OCI-LY3 (cell line): ENCODE results near the gene TCERG1L.

Source experiments
- H2AFZ ChIP-seq: fragments of 200-600, 300-600 bp; shearing (Covaris generic); 2 replicates; pipeline ENCODE4 v1.6.0; 2014; ENCODE audit warnings: antibody characterized with exemption, low read depth, low read length
- H3K27ac ChIP-seq: fragments of 200-600, 300-600 bp; sonication (generic); 2 replicates; pipeline ENCODE4 v1.5.1; 2014; ENCODE audit warnings: mild to moderate bottlenecking, low read length, moderate library complexity, mixed read lengths
- H3K27me3 ChIP-seq: fragments of 200-600, 300-600 bp; sonication (generic); 2 replicates; pipeline ENCODE4 v1.6.1; 2014; ENCODE audit warnings: low read depth, low read length, mixed read lengths
- H3K36me3 ChIP-seq: fragments of 200-600, 300-600 bp; sonication (generic); replicated peaks from 2 replicates; pipeline ENCODE3; 2014; ENCODE audit warnings: low read depth, low read length, mixed read lengths
- H3K4me1 ChIP-seq: fragments of 300-600, 200-600 bp; sonication (generic); 2 replicates; pipeline ENCODE4 v1.6.1; 2014; ENCODE audit warnings: low read length, mixed read lengths
- H3K4me2 ChIP-seq: fragments of 200-600, 300-600 bp; sonication (generic); 2 replicates; pipeline ENCODE4 v1.6.1; 2014; ENCODE audit warnings: low read length, mixed read lengths
- H3K4me3 ChIP-seq: fragments of 300-600, 200-600 bp; sonication (generic); 2 replicates; pipeline ENCODE4 v1.5.1; 2014; ENCODE audit warnings: antibody characterized with exemption, mild to moderate bottlenecking, low read length, moderate library complexity
- H3K79me2 ChIP-seq: fragments of 300-600, 200-600 bp; shearing (Covaris generic); 2 replicates; pipeline ENCODE4 v1.6.1; 2014; ENCODE audit warnings: mild to moderate bottlenecking, low read length, mixed read lengths
- H3K9ac ChIP-seq: fragments of 300-600, 200-600 bp; shearing (Covaris generic); 2 replicates; pipeline ENCODE4 v1.6.0; 2014; ENCODE audit warnings: mild to moderate bottlenecking, low read length, moderate library complexity
- H3K9me3 ChIP-seq: fragments of 200-600, 300-600 bp; shearing (Covaris generic); 2 replicates; pipeline ENCODE4 v1.6.1; 2014; ENCODE audit warnings: low read length, mixed read lengths; ENCODE audit not compliant: insufficient read depth
- H4K20me1 ChIP-seq: fragments of 200-600, 300-600 bp; sonication (generic); 2 replicates; pipeline ENCODE4 v1.6.1; 2016; ENCODE audit warnings: low read length, mixed read lengths; ENCODE audit not compliant: insufficient read depth
- EZH2phosphoT487 ChIP-seq: fragments of 200-600 bp; shearing (Covaris generic); IDR thresholded peaks from 2 replicates; pipeline ENCODE4 v1.6.1; 2018; ENCODE audit warnings: antibody characterized with exemption, mixed run types, low read depth
- TF ChIP-seq, protein P1 (sequence below): fragments of 200-600, 300-600 bp; sonication (generic); IDR thresholded peaks from 2 replicates; pipeline ENCODE4 v1.5.1; 2014; ENCODE audit warnings: antibody characterized with exemption, low read length, low read depth

TCERG1L gene

DNA sequence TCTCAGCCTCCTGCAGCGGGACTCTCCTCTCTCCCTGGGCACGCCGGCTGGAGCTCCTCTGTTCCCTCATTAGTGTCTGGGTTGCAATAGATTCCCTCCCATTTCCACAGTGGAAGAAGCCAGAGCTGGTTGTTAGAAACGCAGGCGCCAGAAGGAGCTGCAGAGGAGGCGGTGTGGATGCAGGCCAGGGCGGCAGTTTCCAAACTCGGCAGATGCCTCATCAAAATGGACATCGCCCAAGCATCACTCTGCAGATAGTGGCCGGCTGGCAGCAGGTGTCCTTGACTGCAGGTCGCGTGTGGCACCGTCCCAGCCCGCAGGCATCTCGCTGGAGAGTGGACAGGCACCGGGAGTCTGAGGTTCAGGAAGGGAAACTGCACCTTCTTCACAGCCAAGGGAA, 201.8 kb downstream of the TCERG1L start:
- no peaks in the 10 kb centered on the region for H3K9me3 ChIP-seq
- no peaks in the 10 kb centered on the region for H3K79me2 ChIP-seq
- H2AFZ ChIP-seq = no peak overlapping the region
- no peak overlapping the region for H3K9ac ChIP-seq
- H3K4me3 ChIP-seq = no peak overlapping the region
- TF ChIP-seq, protein P1, sequence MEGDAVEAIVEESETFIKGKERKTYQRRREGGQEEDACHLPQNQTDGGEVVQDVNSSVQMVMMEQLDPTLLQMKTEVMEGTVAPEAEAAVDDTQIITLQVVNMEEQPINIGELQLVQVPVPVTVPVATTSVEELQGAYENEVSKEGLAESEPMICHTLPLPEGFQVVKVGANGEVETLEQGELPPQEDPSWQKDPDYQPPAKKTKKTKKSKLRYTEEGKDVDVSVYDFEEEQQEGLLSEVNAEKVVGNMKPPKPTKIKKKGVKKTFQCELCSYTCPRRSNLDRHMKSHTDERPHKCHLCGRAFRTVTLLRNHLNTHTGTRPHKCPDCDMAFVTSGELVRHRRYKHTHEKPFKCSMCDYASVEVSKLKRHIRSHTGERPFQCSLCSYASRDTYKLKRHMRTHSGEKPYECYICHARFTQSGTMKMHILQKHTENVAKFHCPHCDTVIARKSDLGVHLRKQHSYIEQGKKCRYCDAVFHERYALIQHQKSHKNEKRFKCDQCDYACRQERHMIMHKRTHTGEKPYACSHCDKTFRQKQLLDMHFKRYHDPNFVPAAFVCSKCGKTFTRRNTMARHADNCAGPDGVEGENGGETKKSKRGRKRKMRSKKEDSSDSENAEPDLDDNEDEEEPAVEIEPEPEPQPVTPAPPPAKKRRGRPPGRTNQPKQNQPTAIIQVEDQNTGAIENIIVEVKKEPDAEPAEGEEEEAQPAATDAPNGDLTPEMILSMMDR = no peak
- no peak for TF ChIP-seq EZH2phosphoT487
- H3K4me2 ChIP-seq = no peak overlapping the region
- no peaks in the 10 kb centered on the region for H3K27me3 ChIP-seq
- H3K27ac ChIP-seq = no peak overlapping the region
- no peaks in the 10 kb centered on the region for H4K20me1 ChIP-seq
- no peaks in the 10 kb centered on the region for H3K4me1 ChIP-seq
- H3K36me3 ChIP-seq = no peaks in the 10 kb centered on the region

DNA sequence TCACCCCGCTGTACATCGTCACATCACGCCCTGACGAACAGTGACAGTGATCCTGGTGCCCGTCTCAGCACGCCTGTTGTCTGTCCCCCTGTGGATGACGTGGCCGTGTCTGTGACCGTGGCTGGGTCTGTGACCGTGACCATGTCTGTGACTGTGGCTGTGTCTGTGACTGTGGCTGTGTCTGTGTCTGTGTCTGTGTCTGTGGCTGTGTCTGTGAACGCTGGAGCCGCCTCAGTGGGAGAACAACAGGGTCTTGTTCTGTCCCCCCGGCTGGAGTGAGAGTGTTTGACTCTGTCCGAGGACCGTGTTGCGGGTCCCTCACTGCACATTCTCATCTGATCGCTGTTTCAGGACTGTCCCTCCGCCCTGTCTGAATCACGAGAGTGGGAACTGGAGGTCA, 202.2 kb downstream of the TCERG1L start:
- Histone ChIP-seq H3K36me3 (no peaks in the 10 kb centered on the region), H3K4me3 (no peak overlapping the region), H3K79me2 (no peaks in the 10 kb centered on the region), H3K4me2 (no peak overlapping the region), H2AFZ (no peak overlapping the region), H3K9me3 (no peaks in the 10 kb centered on the region), H3K27ac (no peak overlapping the region), H3K27me3 (no peaks in the 10 kb centered on the region), H4K20me1 (no peaks in the 10 kb centered on the region), H3K4me1 (no peaks in the 10 kb centered on the region), H3K9ac (no peak overlapping the region)
- TF ChIP-seq EZH2phosphoT487 = no peak
- TF ChIP-seq, protein P1 = no peak

DNA sequence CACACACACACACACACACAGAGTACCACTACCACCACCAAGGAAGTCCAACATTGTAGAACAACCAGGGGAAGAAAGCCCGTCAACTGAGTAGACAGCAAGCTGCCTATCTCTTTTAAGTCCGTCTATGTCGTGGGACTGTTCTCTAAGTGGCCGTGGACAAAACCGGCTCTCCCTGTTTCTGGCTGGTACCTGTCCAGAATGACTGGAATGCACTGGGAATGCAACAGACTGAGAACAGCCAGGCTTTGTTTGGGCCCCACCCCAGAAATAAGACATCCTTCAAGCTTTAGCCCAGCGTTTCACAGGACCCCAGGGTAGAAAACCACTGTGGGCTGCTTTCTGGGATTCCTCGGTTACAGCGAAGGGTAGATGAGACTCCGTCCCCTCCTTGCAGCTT, 203.6 kb downstream of the TCERG1L start:
- Histone ChIP-seq H3K27me3 (no peaks in the 10 kb centered on the region), H3K4me1 (no peaks in the 10 kb centered on the region), H3K9ac (no peak overlapping the region), H3K27ac (no peak overlapping the region), H3K36me3 (no peaks in the 10 kb centered on the region), H3K9me3 (no peaks in the 10 kb centered on the region), H4K20me1 (no peaks in the 10 kb centered on the region), H3K4me2 (no peak overlapping the region), H3K4me3 (no peak overlapping the region), H2AFZ (no peak overlapping the region), H3K79me2 (no peaks in the 10 kb centered on the region)
- no peak for TF ChIP-seq EZH2phosphoT487
- TF ChIP-seq, protein P1 = no peak

DNA sequence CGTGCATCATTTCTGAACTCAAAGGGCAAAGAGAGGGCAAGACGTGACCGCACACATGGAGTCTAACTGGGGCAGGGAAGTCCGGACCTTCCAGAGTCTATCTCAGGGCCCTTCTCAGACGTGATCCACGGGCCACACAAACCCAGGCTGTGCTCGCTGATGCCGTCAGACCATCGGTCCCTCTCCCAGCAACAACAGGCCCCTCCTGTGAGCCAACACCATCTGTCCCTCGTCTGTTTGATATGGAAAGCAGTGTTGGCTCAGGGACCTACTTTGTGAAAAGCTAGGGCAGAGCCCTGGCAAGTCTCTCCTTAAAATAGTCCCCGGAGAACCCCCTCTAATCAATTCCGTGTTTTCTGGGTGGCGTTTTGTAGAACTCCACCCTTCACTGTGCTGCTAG, 208.8 kb downstream of the TCERG1L start:
- no peaks in the 10 kb centered on the region for H3K27me3 ChIP-seq
- H3K4me2 ChIP-seq = no peak overlapping the region
- H3K27ac ChIP-seq = no peak overlapping the region
- H3K9ac ChIP-seq = no peak overlapping the region
- no peak overlapping the region for H3K4me3 ChIP-seq
- H4K20me1 ChIP-seq = no peaks in the 10 kb centered on the region
- H2AFZ ChIP-seq = no peak overlapping the region
- H3K9me3 ChIP-seq = no peaks in the 10 kb centered on the region
- no peaks in the 10 kb centered on the region for H3K79me2 ChIP-seq
- H3K36me3 ChIP-seq = no peaks in the 10 kb centered on the region
- no peaks in the 10 kb centered on the region for H3K4me1 ChIP-seq
- TF ChIP-seq, protein P1 = no peak
- TF ChIP-seq EZH2phosphoT487 = no peak
